Lung (tissue), 12 donors: Measurements from ENCODE around the gene CYSRT1. TPM values are rescaled to one million over a fixed set of nuclear protein-coding genes. Genes with fewer than 3 reads are reported as not detected.
A peak's percentile ranks its signal among the peaks of the same experiment; 100 is the strongest.

Experiments
- ATAC-seq: fragments of 200-7000 bp; cut with Tn5 transposase; one replicate; pipeline ENCODE4 v1.9.1; 2020; ENCODE audit warnings: moderate number of reproducible peaks; ENCODE audit not compliant: insufficient read depth, low FRiP score
- DNase-seq, 3 donors: peaks; one replicate each; pipeline ENCODE4 v3.0.0-alpha.2; 2013 to 2017
- H3K27ac ChIP-seq, 2 donors: one replicate each; pipeline ENCODE4 v1.5.1; 2013; ENCODE audit warnings: mild to moderate bottlenecking in 2 of 2, moderate library complexity in 2 of 2, control low read depth in 1 of 2, inconsistent platforms in 1 of 2, low read depth in 1 of 2, low read length in 1 of 2
- H3K27me3 ChIP-seq, 3 donors: one replicate each; pipeline ENCODE4 v1.5.1; 2013; ENCODE audit warnings: low read length in 2 of 3; ENCODE audit not compliant: control insufficient read depth in 3 of 3, insufficient read depth in 3 of 3
- H3K36me3 ChIP-seq, 4 donors: one replicate each; pipeline ENCODE4 v1.5.1; 2013; ENCODE audit warnings: low read length in 4 of 4, mild to moderate bottlenecking in 1 of 4, moderate library complexity in 1 of 4; ENCODE audit not compliant: control insufficient read depth in 4 of 4, insufficient read depth in 4 of 4
- H3K4me1 ChIP-seq, 5 donors: one replicate each; pipeline ENCODE4 v1.5.1; 2013; ENCODE audit warnings: low read length in 5 of 5, mild to moderate bottlenecking in 2 of 5, moderate library complexity in 1 of 5; ENCODE audit not compliant: control insufficient read depth in 5 of 5, insufficient read depth in 5 of 5
- H3K4me3 ChIP-seq: one replicate; pipeline ENCODE4 v1.5.1; 2013; ENCODE audit warnings: mild to moderate bottlenecking, control low read depth, moderate library complexity
- H3K9ac ChIP-seq, 2 donors: one replicate each; pipeline ENCODE4 v1.5.1; 2013; ENCODE audit warnings: low read length in 2 of 2, control low read depth in 1 of 2; ENCODE audit not compliant: insufficient read depth in 1 of 2
- H3K9me3 ChIP-seq, 4 donors: one replicate each; pipeline ENCODE4 v1.5.1; 2013; ENCODE audit warnings: low read length in 3 of 4, mild to moderate bottlenecking in 1 of 4, moderate library complexity in 1 of 4; ENCODE audit not compliant: control insufficient read depth in 4 of 4, insufficient read depth in 3 of 4
- CTCF ChIP-seq: IDR thresholded peaks from 2 replicates; pipeline ENCODE4 v1.5.1; 2012; ENCODE audit warnings: mild to moderate bottlenecking; ENCODE audit errors: control extremely low read depth, extremely low read depth
- WGBS, 2 donors: extraction: QIAGEN DNeasy Blood & Tissue Kit; methylation state at CpG; one replicate each; pipeline ENCODE4 v1.1.7; 2013; 5-methylcytosine and 5-hydroxymethylcytosine counted together
- polyA plus RNA-seq, 2 donors: library from polyadenylated mRNA; stranded (reverse); fragments of 200-250 nt; gene quantifications; one replicate each; pipeline ENCODE4 v1.2.1, GENCODE V29; 2013
- total RNA-seq, 2 donors: library from RNA; depleted of rRNA in 1 of 2; stranded (reverse); fragments of >200 nt in 1 of 2; gene quantifications; one replicate each; pipeline ENCODE4 v1.2.1, GENCODE V29; 2014 to 2021
- donor health status: control.
- donor health status: control.
- donor health status: Bipolar disorder and iron deficiency.
- donor health status: healthy.
- donor health status: DM: yes; HTN: yes; CAD: no.

CYSRT1 gene
- total and polyA plus RNA-seq, 4 donors: 0.70 to 2.7 (median 0.92) TPM; not detected in 1

GRCh38 chr9:137195525-137196220 lies 29.3 kb upstream of the CYSRT1 start:
- no peak for TF ChIP-seq CTCF
- 78 to 90% methylated on average over 20 to 21 of the region's 21 CpGs for WGBS, 2 donors
- Histone ChIP-seq H3K36me3 (peaks cover 0 to 10% (median 0%) of the 10 kb centered on the region in 4 donors), H3K9me3 (no peaks in the 10 kb centered on the region), H3K27ac (no peak overlapping the region), H3K27me3 (no peaks in the 10 kb centered on the region), H3K4me1 (peaks cover 0 to 19% (median 13%) of the 10 kb centered on the region in 5 donors), H3K9ac (no peak overlapping the region), H3K4me3 (no peak overlapping the region)
- ATAC-seq: no peak
- no peak for DNase-seq

GRCh38 chr9:137198051-137198901 lies 26.7 kb upstream of the CYSRT1 start:
- 77 to 91% methylated on average over 19 of the region's 19 CpGs for WGBS, 2 donors
- no peak for DNase-seq
- TF ChIP-seq CTCF: no peak
- Histone ChIP-seq H3K36me3 (no peaks in the 10 kb centered on the region), H3K4me1 (peaks cover 0 to 23% (median 17%) of the 10 kb centered on the region in 5 donors), H3K27me3 (no peaks in the 10 kb centered on the region), H3K9ac (no peak overlapping the region), H3K4me3 (no peak overlapping the region), H3K9me3 (no peaks in the 10 kb centered on the region), H3K27ac (peak overlapping the region in 1 of 2 donors; percentile 89)
- ATAC-seq: no peak

- peaks cover 0 to 2% (median under 1%) of the 10 kb centered on the region in 4 donors for H3K36me3 ChIP-seq
- no peaks in the 10 kb centered on the region for H3K27me3 ChIP-seq
- no peak for TF ChIP-seq CTCF
- no peak overlapping the region for H3K4me3 ChIP-seq
- H3K9ac ChIP-seq: no peak overlapping the region
- H3K27ac ChIP-seq: peak overlapping the region; percentile 21 to 89
- DNase-seq: no peak
- 72 to 86% methylated on average over 11 of the region's 11 CpGs for WGBS, 2 donors
- peaks cover 0 to 28% (median 19%) of the 10 kb centered on the region in 5 donors for H3K4me1 ChIP-seq
- H3K9me3 ChIP-seq: no peaks in the 10 kb centered on the region
- no peak for ATAC-seq
Observed at GRCh38 chr9:137198902-137199283, 26.1 kb upstream of the CYSRT1 start.
